GM23248 (cell line): ENCODE data around the gene PTGER1. TPM values are rescaled to one million over a fixed set of nuclear protein-coding genes. Genes with fewer than 3 reads are reported as not detected.

Experiments used
- DNase-seq: peaks from one replicate; pipeline ENCODE4 v3.0.0-alpha.2; 2015
- H2AFZ ChIP-seq: fragments of 200-600 bp; sonication (generic); 2 replicates; pipeline ENCODE4 v1.6.1; 2016; ENCODE audit warnings: antibody characterized with exemption
- H3F3A ChIP-seq: fragments of 200-600 bp; sonication (generic); 2 replicates; pipeline ENCODE4 v1.6.1; 2016; ENCODE audit warnings: mild to moderate bottlenecking, antibody characterized with exemption, mixed run types; ENCODE audit not compliant: insufficient read depth
- H3K27ac ChIP-seq: fragments of 200-600 bp; sonication (generic); 2 replicates; pipeline ENCODE4 v1.5.1; 2016; ENCODE audit warnings: mild to moderate bottlenecking
- H3K27me3 ChIP-seq: fragments of 200-600 bp; sonication (generic); replicated peaks from 2 replicates; pipeline ENCODE4 v1.6.1; 2016; ENCODE audit warnings: mild to moderate bottlenecking; ENCODE audit not compliant: insufficient read depth
- H3K36me3 ChIP-seq: fragments of 200-600 bp; sonication (generic); 2 replicates; pipeline ENCODE4 v1.6.1; 2016; ENCODE audit warnings: low read depth, mild to moderate bottlenecking
- H3K4me1 ChIP-seq: fragments of 200-600 bp; sonication (generic); 2 replicates; pipeline ENCODE4 v1.6.1; 2016; ENCODE audit warnings: mild to moderate bottlenecking; ENCODE audit not compliant: insufficient read depth
- H3K4me2 ChIP-seq: fragments of 200-600 bp; sonication (generic); one replicate; pipeline ENCODE4 v1.6.1; 2016; ENCODE audit warnings: mild to moderate bottlenecking; ENCODE audit not compliant: unreplicated experiment
- H3K4me3 ChIP-seq: fragments of 200-600 bp; sonication (generic); 2 replicates; pipeline ENCODE4 v1.5.1; 2016; ENCODE audit warnings: mild to moderate bottlenecking
- H3K79me2 ChIP-seq: fragments of 200-600 bp; sonication (generic); 2 replicates; pipeline ENCODE4 v1.6.1; 2016; ENCODE audit warnings: mild to moderate bottlenecking; ENCODE audit not compliant: insufficient read depth
- H3K9ac ChIP-seq: fragments of 200-600 bp; sonication (generic); 2 replicates; pipeline ENCODE4 v1.6.1; 2016; ENCODE audit warnings: mild to moderate bottlenecking
- H3K9me2 ChIP-seq: fragments of 200-600 bp; sonication (generic); 2 replicates; pipeline ENCODE4 v1.6.1; 2016; ENCODE audit warnings: mixed run types, mild to moderate bottlenecking, moderate library complexity; ENCODE audit not compliant: insufficient read depth
- H3K9me3 ChIP-seq: fragments of 200-600 bp; sonication (generic); one replicate; pipeline ENCODE4 v1.6.1; 2017; ENCODE audit warnings: low read depth
- H4K20me1 ChIP-seq: fragments of 200-600 bp; sonication (generic); 2 replicates; pipeline ENCODE4 v1.6.0; 2016; ENCODE audit not compliant: insufficient read depth
- EZH2 ChIP-seq: fragments of 200-600 bp; sonication (generic); IDR thresholded peaks from 2 replicates; pipeline ENCODE4 v1.6.1; 2018; ENCODE audit warnings: antibody characterized with exemption, mild to moderate bottlenecking; ENCODE audit not compliant: insufficient read depth, poor library complexity, severe bottlenecking
- EZH2phosphoT487 ChIP-seq: fragments of 200-600 bp; sonication (generic); IDR thresholded peaks from 2 replicates; pipeline ENCODE4 v1.6.1; 2018; ENCODE audit warnings: antibody characterized with exemption, moderate library complexity, mild to moderate bottlenecking, low read depth; ENCODE audit not compliant: insufficient read depth
- WGBS, 2 experiments: methylation state at CpG; one replicate each; pipeline ENCODE4 v1.1.6; 2015 to 2017; ENCODE audit warnings: low lambda C conversion rate in 2 of 2, low coverage in 1 of 2; ENCODE audit errors: missing lambda C conversion rate in 2 of 2; 5-methylcytosine and 5-hydroxymethylcytosine counted together
- in situ Hi-C: fragments of 300-500 bp; cut with MboI; formaldehyde crosslinking; loops from 2 replicates; pipeline ENCODE4 v1.15.0; 2020
- polyA plus RNA-seq: library from polyadenylated mRNA; unstranded; fragments of >200 nt; fragmentation: Nextera tagmentation; extraction: Ambion mirVana; gene quantifications from 2 replicates; pipeline ENCODE4 v1.2.1, GENCODE V29; 2016
- total RNA-seq: library from RNA; depleted of rRNA; stranded (reverse); fragments of >200 nt; shearing (Covaris generic); gene quantifications from 2 replicates; pipeline ENCODE4 v1.2.3, GENCODE V29; 2014

The PTGER1 gene
- total and polyA plus RNA-seq, 2 experiments from 2014 or later = 0.22 to 0.80 TPM

DNA sequence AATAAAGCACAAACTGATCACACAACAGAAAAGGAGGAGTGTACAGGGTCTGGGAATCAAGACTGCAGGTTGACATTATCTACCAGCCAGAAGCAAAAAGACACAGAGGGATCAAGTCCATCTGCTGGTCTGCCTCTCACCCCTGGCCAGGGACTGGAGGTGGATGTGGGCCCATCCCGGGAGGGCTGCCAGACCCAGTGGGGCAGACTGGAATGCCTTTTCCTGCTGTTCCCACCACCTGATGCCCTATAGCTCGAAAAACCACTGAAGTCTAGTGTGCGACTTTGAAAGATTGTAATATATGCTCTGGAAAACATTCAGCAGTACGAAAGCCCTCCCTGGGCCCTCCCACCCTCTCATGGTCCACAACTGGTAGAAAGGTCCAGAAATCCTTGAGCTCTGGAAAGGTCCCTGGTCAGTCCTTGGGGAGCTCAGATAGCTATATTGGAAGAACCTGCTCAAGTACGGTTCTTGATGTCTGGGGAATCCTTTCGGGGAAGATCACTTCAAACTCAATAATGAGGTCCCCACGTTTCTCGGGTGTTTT lies 40.4 kb upstream of the PTGER1 start:
- TF ChIP-seq EZH2 (no peak), EZH2phosphoT487 (no peak)
- Histone ChIP-seq H3K9me2 (no peaks in the 10 kb centered on the region), H3F3A (peaks cover 50% of the 10 kb centered on the region), H3K4me2 (peak overlapping the region; percentile 94), H2AFZ (no peak overlapping the region), H3K36me3 (peaks cover 24% of the 10 kb centered on the region), H3K9me3 (no peaks in the 10 kb centered on the region), H3K27me3 (no peaks in the 10 kb centered on the region), H3K79me2 (peaks cover 40% of the 10 kb centered on the region), H3K27ac (no peak overlapping the region; the same call in 1 of the 2 replicates), H3K4me1 (peaks cover 31% of the 10 kb centered on the region), H3K4me3 (peak overlapping the region; percentile 97), H3K9ac (peak overlapping the region; percentile 97; the same call in 1 of the 2 replicates), H4K20me1 (no peaks in the 10 kb centered on the region)
- in situ Hi-C loops = no loop called here
- 66% methylated on average over 8 of the region's 8 CpGs for WGBS, 2 experiments
- DNase-seq = no peak

DNA sequence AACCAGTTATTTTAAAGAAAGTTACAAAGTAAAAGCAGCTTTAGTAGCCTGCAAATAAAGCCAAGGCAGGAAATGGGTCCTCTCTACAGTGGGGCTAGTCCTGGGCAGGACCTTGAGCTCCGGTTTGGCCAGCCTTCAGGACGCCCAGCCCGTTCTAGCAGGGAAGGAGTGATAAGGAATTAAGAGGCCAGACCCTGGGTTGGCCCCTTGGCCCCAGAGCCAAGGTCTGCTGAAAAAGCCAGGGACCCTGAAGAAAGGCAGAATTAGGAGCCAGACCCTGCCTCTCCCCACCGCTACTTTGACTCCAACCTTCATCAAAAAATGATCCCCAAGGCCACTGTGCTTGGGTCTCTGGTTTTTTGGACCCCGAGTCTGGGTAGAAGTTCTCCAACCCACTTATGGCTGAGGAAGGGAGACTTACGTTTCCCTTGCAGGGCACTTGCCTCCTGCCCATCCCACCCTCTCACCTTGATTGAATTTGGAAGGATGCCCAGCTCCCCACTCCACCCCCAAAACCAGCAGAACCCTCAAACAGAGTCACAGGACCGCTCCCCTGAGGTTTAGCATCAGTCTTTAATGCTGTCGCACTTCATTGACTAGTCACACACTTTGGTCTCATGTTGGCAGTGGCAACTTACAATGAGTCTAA lies 39.2 kb upstream of the PTGER1 start:
- Histone ChIP-seq H3K9ac (no peak overlapping the region), H3K36me3 (peaks cover 24% of the 10 kb centered on the region), H3K4me2 (no peak overlapping the region), H3K9me3 (no peaks in the 10 kb centered on the region), H4K20me1 (no peaks in the 10 kb centered on the region), H3F3A (peaks cover 48% of the 10 kb centered on the region), H3K4me3 (no peak overlapping the region), H3K79me2 (peaks cover 40% of the 10 kb centered on the region), H3K4me1 (peaks cover 33% of the 10 kb centered on the region), H2AFZ (no peak overlapping the region), H3K27me3 (no peaks in the 10 kb centered on the region), H3K27ac (no peak overlapping the region), H3K9me2 (no peaks in the 10 kb centered on the region)
- in situ Hi-C loops = no loop called here
- WGBS, 2 experiments = 88% methylated on average over 8 of the region's 8 CpGs
- TF ChIP-seq EZH2phosphoT487 (no peak), EZH2 (no peak)
- DNase-seq = no peak

DNA sequence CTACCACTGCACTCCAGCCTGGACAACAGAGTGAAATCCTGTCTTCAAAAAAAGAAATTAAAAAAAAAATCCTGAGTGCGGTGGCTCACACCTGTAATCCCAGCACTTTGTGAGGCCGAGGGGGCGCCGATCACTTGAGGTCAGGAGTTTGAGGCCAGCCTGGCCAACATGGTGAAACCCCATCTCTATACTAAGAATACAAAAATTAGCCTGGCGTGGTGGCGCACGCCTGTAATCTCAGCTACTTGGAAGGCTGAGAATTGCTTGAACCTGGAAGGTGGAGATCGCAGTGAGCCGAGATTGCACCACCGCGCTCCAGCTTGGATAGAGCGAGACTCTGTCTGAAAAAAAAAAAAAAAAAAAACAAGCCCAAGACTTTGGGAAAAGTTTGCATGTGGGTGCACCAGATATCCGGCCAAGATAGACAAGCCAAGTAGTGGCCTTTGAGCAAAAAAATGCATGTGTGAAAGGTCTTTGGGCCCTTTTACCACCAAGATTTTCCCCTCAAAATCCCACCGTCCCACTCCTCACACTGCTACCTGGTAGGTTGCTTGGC lies 37.3 kb upstream of the PTGER1 start:
- Histone ChIP-seq H3K27me3 (no peaks in the 10 kb centered on the region), H3K4me3 (no peak overlapping the region), H3K36me3 (peaks cover 24% of the 10 kb centered on the region), H3K4me1 (peaks cover 31% of the 10 kb centered on the region), H3K9me2 (no peaks in the 10 kb centered on the region), H4K20me1 (no peaks in the 10 kb centered on the region), H3K9me3 (no peaks in the 10 kb centered on the region), H3K27ac (no peak overlapping the region), H3F3A (peaks cover 54% of the 10 kb centered on the region), H3K4me2 (no peak overlapping the region), H2AFZ (no peak overlapping the region), H3K79me2 (peaks cover 38% of the 10 kb centered on the region), H3K9ac (no peak overlapping the region)
- in situ Hi-C loops = no loop called here
- no peak for TF ChIP-seq EZH2
- TF ChIP-seq EZH2phosphoT487 = no peak
- WGBS, 2 experiments = 97% methylated on average over 14 of the region's 14 CpGs
- no peak for DNase-seq

DNA sequence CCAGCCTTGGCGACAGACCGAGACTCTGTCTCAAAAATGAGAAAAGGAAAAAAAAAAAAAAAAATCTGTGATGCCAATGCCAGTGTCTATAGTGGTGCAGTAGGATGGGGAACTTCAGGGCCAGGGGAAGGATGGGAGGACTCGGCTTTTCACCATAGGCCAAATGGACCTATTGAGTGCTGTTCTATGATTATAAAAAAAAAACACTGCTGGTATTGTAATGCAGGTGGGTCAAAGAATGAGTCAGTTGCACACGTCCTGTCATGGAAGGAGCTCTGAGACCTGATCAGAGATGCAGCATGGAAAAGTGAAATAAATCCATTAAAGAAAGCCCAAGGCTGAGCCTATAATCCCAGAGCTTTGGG lies 36.1 kb upstream of the PTGER1 start:
- TF ChIP-seq EZH2 (no peak), EZH2phosphoT487 (no peak)
- H4K20me1 ChIP-seq = no peaks in the 10 kb centered on the region
- H3K4me2 ChIP-seq = peak overlapping the region; percentile 9
- H3K27me3 ChIP-seq = no peaks in the 10 kb centered on the region
- peak overlapping the region; percentile 85 for H3K27ac ChIP-seq
- H2AFZ ChIP-seq = peak overlapping the region; percentile 57
- in situ Hi-C loops = no loop called here
- H3F3A ChIP-seq = peaks cover 60% of the 10 kb centered on the region
- DNase-seq = no peak
- H3K9ac ChIP-seq = peak overlapping the region; percentile 81
- H3K4me1 ChIP-seq = peaks cover 40% of the 10 kb centered on the region
- WGBS, 2 experiments = 26% methylated on average over 4 of the region's 4 CpGs
- peaks cover 20% of the 10 kb centered on the region for H3K36me3 ChIP-seq
- peak overlapping the region; percentile 63 for H3K4me3 ChIP-seq
- peaks cover 25% of the 10 kb centered on the region for H3K79me2 ChIP-seq
- H3K9me2 ChIP-seq = no peaks in the 10 kb centered on the region
- no peaks in the 10 kb centered on the region for H3K9me3 ChIP-seq
